Amygdala (tissue), 56 donors: ENCODE results near the gene CPT1C.

ENCODE experiments used
- DNase-seq, 56 donors: peaks; one replicate each; lab custom pipeline; 2025; lab: John Stamatoyannopoulos, UW

CPT1C gene

DNA sequence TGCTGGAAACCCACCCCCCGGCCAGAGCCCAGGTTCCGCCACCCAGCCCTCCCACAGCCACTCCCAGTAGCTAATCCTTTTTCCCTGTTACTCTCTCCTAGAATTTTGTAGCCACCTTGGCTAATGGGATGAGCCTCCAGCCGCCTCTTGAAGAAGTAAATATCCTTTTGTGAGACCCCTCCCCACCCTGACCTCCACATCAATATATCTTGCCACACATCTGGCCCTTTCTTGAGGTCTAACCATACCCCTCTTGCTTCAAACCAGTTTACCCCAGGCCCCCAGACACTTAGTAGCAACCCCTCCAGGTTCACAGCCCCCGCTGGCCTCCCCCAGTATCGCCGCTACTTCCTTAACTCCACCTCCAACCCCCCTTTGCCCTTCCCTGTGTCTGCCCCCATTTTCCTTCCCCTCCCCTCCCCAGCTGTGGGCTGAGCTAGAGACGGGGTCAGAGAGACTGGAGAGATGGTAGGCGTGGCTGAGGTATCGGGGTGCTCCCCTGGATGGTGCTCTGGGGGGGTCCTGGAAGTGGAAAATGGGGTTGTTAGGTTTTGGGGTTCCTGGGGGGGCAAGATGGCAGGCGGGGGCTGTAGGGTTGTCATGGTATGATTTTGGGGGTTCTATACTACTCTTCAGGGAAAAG lies 11.0 kb upstream of the CPT1C start:
- no peak for DNase-seq

DNA sequence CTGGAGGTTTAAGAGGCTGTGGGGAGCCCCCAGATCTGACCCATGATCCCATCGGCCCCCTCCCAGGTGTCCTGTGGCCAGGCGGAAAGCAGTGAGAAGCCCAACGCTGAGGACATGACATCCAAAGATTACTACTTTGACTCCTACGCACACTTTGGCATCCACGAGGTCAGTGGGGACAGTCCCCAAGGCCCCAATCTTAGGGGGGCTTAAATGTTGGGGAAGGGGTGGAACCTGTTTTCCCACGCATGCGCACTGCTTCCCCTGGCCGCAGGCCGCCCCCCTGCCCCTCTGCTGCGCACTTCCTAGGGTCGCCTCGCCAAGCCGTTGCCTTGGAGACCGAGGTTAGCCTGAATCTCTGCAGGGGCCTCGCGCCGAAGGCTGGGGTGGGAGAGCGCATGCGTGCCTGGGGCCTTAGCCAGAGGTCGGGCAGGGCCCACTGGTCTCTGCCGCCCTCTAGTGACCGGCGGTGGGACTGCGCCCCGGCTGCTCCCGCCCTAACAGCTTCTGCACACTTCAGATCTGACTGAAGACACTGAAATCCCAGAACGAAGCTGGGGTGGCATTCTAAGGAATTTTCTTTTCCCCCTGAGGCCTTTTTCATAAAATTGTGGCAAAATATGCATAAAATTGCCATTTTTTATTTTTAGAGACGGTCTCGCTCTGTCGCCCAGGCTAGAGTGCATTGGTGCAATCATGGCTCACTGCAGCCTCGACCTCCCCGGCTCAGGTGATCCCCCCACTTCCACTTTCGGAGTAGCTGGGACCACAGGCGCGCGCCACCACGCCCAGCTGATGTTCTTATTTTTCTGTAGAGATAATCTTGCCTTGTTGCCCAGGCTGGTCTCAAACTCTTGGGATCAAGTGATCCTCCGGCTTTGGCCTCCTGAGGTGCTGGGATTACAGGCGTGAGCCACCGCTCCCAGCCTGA lies 10.2 kb upstream of the CPT1C start:
- peak in 55 of 56 donors; percentile 33 to 94 (median 75) for DNase-seq

DNA sequence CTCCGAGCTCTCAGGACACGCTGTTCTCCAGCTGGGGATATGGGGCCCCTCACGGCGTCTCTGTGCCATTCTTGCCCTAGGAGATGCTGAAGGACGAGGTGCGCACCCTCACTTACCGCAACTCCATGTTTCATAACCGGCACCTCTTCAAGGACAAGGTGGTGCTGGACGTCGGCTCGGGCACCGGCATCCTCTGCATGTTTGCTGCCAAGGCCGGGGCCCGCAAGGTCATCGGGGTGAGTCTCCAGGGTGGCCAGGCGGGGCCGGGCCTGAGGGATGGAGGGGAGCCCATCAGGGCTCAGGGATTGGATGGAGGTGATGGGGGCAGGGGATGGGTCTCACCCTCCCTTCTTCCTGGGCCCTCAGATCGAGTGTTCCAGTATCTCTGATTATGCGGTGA lies 9.1 kb upstream of the CPT1C start:
- DNase-seq: no peak

DNA sequence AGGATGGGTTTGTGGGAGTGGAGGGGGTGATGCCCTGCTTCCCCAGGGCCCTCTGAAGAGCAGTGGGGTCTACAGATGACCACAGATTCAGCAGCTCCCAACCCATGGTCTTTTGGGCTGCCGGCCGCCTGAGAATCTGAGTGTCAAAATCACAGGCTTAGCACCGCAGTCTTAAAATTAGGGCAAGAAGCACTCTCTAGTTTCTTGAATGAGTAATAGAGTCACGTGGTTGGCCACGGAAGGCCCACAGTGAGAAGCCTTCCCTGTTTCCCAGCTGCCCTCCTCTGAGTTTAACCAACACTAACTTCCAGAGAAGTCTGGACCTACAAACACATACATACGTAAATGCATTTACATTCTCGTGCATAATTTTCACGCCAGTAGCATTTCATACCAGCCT lies 8.6 kb upstream of the CPT1C start:
- DNase-seq: peak in 2 of 56 donors; percentile 11 to 15

DNA sequence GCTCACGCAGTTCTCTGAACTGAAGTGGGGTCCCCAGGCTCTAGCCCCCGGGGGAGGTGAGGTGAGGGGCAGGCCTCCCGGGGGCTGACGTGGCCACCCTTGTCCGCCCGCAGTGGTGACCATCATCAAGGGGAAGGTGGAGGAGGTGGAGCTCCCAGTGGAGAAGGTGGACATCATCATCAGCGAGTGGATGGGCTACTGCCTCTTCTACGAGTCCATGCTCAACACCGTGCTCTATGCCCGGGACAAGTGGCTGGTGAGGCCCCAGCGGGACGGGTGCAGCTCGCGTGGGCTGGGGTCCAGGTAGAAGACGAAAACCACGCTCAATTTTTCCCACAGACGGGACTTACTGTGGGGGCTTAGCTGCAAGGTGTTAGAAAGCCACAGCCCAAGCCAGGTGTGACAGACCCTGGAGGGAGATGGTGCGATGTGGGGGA lies 7.1 kb upstream of the CPT1C start:
- DNase-seq: no peak

DNA sequence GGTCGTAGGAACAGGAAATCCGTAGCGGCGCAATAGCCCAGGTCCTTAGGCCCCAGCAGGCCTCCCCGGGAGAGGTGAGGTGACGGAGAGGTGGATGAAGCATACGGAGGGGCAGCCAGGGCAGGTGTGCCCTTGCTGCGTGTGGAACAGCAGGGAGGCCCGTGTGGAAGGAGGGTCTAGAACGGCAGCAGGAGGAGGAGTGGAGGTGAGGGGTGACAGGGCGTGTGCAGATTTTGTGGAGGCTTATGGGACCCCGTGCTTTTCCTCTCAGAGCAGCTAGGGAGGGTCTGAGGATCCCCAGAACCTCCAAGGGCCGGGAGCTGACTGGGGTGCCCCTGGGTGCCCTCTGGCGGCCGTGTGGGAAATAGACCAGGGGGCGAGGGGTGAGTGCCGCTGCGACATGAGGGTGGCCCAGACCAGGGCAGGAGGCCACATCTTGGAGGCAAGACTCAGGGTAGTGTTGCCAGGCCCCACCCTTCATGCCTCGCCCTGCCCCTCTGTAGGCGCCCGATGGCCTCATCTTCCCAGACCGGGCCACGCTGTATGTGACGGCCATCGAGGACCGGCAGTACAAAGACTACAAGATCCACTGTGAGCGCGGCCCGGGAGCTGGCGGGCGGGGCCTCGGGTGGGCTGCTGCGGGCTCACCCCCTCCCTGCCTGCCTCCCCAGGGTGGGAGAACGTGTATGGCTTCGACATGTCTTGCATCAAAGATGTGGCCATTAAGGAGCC lies 6.5 kb upstream of the CPT1C start:
- DNase-seq: no peak

DNA sequence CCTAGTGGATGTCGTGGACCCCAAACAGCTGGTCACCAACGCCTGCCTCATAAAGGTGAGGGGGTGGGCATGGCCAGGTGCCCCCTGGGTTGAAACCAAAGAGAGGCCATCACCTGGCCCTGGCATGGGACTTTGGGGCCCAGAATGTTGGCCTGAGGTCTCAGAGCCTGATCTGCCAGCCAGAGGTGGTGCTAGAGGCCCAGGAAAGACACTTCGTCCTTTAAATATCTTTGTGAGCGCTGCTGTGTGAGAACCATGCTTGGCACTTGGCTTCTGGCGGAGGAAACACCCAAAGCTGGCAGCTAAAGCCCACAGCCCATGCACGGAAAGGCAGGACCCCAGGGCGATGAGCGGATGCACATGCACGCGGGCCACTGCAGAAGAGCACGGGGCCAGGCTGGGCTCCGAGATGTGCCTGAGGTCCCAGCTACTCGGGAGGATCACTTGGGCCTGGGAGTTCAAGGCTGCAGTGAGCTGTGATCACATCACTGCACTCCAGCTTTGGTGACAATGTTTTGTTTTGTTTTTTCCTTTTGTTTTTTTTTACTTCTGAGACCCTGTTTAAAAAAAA lies 5.8 kb upstream of the CPT1C start:
- DNase-seq: no peak

DNA sequence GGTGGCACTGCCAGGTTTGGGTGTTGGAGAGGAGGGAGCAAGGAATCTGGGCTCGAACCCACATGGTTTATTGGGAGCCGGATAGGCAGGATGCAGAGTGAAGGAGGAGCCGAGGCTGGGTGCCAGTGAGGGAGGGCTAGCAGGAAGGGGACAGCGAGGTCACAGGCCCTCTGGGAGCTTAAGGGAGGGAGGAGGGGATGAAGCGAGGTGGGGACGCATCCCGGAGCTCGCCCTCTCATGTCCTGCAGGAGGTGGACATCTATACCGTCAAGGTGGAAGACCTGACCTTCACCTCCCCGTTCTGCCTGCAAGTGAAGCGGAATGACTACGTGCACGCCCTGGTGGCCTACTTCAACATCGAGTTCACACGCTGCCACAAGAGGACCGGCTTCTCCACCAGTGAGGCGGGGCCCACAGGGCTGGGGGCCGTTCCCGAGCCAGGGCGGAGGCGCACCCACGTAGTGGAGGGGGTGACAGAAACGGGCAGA lies 5.0 kb upstream of the CPT1C start:
- no peak for DNase-seq

DNA sequence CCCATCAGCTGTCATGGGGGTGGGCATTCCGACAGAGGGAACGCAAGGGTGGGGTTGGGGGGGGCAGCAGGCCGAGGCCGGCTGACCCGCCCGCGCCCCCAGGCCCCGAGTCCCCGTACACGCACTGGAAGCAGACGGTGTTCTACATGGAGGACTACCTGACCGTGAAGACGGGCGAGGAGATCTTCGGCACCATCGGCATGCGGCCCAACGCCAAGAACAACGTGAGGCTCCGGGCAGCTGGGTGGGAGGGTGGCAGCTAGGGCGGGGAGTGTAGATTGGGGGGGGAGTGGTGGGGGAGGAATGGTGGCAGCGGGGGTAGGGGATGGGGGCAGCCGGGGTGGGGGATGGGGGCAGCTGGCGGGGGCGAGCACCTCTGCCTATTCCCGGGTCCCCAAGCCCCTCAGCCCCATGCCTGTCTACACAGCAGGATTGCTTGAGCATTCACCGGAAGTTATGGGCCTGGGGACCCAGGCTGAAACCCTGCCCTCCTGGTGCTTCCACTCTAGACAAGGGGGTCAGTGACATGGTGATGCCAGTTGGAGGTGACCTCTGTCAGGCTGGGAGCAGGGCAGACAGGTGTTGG lies 4.3 kb upstream of the CPT1C start:
- DNase-seq: no peak

DNA sequence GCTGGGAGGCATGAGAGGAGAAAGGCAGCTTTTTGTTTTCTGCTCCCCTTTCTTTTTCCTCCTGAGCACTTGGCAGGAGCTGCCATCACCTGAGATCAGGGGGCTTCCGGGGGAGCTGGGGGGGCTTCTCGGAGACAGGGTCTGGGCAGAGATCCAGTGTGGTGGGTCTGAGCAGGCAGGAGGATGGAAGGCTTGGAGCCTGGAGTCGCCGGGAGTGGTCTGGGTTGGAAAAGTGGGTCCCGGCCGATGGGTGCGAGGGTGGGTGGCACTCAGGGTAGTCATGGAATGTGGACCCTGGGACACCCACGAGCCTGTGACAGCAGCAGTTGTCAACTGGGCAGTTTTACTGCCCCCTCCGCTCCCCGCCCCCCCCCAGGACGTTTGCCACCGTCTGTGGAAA lies 3.8 kb upstream of the CPT1C start:
- no peak for DNase-seq

DNA sequence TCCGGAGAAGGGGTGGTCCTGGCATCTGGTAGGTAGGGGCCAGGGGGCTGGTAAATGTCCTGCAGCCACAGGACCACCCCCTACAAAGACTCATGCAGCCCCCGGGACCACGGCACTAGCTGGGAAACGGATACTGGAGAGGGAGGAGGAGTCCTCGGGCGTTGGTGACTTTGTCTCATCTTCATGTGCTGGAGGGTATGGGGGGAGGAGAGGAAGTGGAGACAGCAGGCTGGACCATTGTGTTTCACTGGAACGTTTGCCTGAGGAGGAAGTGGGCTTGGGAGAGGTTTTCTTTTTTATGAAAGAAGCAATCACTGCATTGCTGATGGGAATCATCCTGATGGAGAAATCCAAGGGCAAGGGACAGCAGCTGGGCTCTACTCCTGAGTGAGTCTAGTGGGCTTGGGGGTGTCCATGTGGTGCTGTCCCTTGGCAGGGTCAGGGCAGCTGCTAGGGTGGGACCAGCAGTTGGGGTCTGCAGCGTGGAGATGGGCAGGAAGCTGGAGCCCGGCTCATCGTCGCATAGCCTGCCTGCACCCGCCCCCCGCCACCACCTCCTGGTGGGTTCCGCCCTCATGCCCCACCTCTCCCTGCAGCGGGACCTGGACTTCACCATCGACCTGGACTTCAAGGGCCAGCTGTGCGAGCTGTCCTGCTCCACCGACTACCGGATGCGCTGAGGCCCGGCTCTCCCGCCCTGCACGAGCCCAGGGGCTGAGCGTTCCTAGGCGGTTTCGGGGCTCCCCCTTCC lies 3.2 kb upstream of the CPT1C start:
- no peak for DNase-seq

DNA sequence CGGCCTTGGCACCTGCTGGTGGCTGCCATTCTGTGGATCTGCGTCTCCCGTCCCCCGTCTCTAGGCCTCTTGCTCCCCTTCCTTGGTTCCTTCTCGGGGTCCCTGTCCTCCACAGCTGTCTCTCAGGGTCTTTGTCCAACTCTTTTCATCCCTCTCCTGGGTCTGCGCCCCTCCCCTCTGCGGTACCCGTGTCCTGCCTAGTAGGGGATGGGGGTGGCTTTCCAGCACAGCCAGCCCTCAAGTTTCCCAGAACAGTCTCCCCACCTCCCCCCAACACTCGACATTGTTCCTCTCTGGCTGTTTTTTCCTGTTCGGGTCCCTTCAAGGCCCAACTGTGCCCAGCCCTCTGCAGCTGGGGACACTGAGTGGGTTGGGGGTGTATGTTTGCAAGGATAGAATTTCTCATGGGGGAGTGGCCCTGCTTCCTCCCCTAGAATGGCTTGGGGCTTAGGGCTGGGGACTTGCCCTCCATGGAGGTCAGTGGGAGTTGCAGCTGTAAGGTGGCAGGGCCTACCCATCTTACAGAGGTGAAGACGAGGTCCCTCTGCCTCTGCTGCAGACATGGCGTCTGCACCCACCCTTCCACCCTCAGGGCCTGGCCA lies 2.3 kb upstream of the CPT1C start:
- DNase-seq: no peak

DNA sequence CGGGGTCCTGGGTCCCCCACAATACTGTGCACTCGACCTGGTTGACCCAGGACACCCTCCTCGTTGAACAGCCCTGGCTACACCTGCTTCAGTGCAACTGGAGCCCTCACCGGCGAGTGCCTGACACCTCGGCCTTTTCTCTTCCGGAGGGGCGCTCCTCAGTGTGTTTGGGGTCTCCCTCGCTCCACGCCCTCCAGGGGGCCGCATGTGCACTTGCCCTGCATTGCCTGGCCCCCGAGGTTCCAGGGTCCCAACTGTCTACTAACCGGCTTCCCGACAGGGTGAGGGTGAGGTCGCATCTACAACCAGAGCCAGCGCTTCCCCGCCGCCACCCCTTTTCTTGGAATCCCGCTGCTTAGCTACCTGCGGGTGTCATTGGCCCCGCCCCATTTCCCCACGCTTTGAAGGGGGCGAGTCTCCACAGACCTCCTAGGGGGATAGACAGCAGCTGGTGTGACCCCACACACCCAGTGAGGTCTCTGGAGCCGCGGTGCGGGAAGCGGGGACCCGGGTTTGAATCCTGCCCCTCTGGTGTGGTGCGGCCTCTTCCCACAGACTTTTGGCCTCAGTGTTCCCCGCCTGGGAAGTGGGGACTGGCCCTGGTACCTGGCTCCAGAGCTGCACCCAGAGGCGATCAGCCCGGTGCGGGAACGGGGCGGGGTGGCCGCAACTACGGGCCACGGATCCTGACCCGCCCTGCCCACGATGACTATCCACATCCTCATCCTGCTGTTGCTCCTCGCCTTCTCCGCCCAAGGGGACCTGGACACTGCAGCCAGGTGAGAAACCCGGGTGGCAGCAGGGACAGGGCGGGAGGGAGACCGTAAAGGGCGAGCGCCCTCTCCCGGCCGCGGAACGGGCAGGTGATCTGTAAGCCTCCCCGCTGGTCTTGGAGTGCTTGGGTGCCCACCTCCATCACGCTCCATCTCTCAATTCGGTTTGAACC lies 1.5 kb upstream of the CPT1C start, which contains the start of gene ADM5:
Gene ADM5 (plus strand): TSS at position 462 of the 946 bp plus-strand sequence. CDS start 244 bp downstream, at position 706.
- peak in 25 of 56 donors; percentile 12 to 64 (median 33) for DNase-seq

DNA sequence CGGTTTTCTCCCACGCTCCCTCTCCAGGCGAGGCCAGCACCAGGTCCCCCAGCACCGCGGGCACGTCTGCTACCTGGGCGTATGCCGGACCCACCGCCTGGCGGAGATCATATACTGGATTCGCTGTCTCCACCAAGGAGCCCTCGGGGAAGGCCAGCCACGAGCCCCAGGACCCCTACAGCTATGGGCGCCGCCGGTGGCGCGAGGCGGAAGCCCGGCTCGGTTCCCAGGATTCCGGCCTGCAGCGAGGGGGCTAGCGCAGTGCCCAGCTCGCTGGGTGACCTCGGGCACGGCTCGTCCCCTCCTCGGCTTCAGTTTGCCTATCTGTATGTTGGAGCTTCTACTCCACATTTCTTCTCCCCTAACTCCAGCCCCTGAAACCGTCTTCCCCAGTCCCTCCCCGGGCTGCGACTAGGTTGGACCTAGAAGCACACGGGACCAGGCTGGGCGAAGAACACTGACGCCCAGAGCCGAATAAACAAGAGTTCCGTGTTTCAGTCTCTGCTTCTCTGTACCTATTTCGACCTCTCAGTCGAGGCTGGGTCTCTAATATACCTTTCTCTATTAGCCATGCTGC lies 749 bp upstream of the CPT1C start:
- peak in 6 of 56 donors; percentile 8 to 50 (median 32) for DNase-seq

DNA sequence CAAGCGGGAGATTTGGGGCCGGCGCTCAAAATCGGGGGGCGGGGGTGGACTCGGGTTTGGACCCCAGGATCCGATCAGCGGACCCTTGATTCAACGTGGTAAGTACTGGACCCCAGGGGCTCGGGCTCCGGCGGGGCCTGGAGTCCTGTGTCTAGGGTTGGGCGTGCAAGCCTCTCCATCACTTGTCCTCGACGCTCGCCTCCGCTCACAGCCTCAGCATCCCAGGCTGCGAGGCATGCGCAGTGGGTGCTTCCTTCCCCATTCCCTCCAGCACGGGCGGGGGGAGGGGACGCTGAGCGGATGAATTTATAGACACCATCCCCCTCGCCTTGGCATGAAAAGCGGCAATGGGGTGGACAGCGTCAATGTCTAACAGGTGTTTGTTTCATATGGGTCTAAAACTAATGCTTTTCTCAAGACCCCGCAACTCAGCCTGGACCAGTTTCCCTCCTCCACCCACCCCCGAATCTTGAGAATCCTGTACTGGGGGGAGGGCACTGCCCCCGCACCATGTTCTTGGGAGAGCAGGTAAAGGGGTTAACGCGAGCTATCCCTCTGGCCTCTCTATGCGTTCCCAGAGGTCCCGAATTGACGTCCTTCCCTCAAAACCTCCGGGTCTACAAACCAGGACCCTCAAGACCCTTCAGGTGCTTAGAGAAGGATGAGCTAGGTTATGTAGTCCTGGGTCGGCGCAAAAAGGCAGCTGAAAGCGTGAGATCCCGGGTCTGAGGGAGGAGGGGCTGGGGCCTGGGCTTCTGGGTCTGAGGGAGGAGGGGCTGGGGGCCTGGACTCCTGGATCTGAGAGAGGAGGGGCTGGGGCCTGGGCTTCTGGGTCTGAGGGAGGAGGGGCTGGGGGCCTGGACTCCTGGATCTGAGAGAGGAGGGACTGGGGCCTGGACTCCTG lies 579 bp downstream of the CPT1C start:
- peak in 53 of 56 donors; percentile 28 to 82 (median 65) for DNase-seq

DNA sequence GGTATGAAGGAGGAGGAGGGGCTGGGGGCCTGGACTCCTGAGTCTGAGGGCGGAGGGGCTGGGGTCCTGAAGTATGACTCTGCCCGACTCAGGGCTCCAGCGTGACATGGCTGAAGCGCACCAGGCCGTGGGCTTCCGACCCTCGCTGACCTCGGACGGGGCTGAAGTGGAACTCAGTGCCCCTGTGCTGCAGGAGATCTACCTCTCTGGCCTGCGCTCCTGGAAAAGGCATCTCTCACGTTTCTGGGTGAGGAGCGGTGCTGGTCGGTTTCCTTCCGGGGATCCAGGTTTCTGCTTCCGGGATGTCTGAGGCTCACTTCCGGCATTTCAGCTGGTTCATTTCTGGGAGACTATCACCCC lies 1.2 kb downstream of the CPT1C start:
- peak in 23 of 56 donors; percentile 3 to 53 (median 25) for DNase-seq
